Measurements from ENCODE around the gene EOMES. TPM values are rescaled to one million over a fixed set of nuclear protein-coding genes. Genes with fewer than 3 reads are reported as not detected.
A peak's percentile ranks its signal among the peaks of the same experiment; 100 is the strongest.

EOMES gene
- total and polyA plus RNA-seq, 4 experiments from 2014 or later: 4.0 to 10.2 (median 4.5) TPM

GRCh38 chr3:27746838-27747237, 24.7 kb upstream of the EOMES start:
- peaks cover 1 to 8% of the 10 kb centered on the region in 2 donors for H3K27me3 Mint-ChIP-seq
- no peak overlapping the region for H3K27ac Mint-ChIP-seq
- ChIA-PET POLR2A (ENCODE audit: partially characterized antibody) (no interaction called here), CTCF (ENCODE audit: partially characterized antibody) (no interaction called here)
- intact Hi-C loops (cut with micrococcal nuclease): no loop called here
- Histone ChIP-seq H3K36me3 (ENCODE audit: insufficient read depth, low read length) (no peaks in the 10 kb centered on the region), H3K27me3 (ENCODE audit: insufficient read depth, low read length) (no peaks in the 10 kb centered on the region), H3K4me1 (ENCODE audit: insufficient read depth, low read length) (peaks cover 7% of the 10 kb centered on the region), H3K27ac (ENCODE audit: low read depth, low read length) (no peak overlapping the region), H3K9me3 (ENCODE audit: control insufficient read depth in 1 of 2, low read length in 2 of 2) (no peaks in the 10 kb centered on the region), H3K4me3 (ENCODE audit: low read length in 2 of 2) (no peak overlapping the region)
- no peak for DNase-seq
- no peaks in the 10 kb centered on the region for H3K36me3 Mint-ChIP-seq
- H3K4me3 Mint-ChIP-seq: no peak overlapping the region
- H3K4me1 Mint-ChIP-seq: peaks cover 4 to 20% (median 15%) of the 10 kb centered on the region in 4 donors
- H3K9me3 Mint-ChIP-seq: peaks cover 4 to 14% (median 8%) of the 10 kb centered on the region in 8 donors

GRCh38 chr3:27740854-27741253, 18.7 kb upstream of the EOMES start:
- Histone ChIP-seq H3K27ac (ENCODE audit: low read depth, low read length) (no peak overlapping the region), H3K36me3 (ENCODE audit: insufficient read depth, low read length) (no peaks in the 10 kb centered on the region), H3K27me3 (ENCODE audit: insufficient read depth, low read length) (no peaks in the 10 kb centered on the region), H3K4me3 (ENCODE audit: low read length in 2 of 2) (no peak overlapping the region), H3K9me3 (ENCODE audit: control insufficient read depth in 1 of 2, low read length in 2 of 2) (no peaks in the 10 kb centered on the region), H3K4me1 (ENCODE audit: insufficient read depth, low read length) (no peaks in the 10 kb centered on the region)
- H3K9me3 Mint-ChIP-seq: peaks cover 0 to 9% (median 4%) of the 10 kb centered on the region in 8 donors
- no peaks in the 10 kb centered on the region for H3K4me1 Mint-ChIP-seq
- no peak overlapping the region for H3K27ac Mint-ChIP-seq
- H3K36me3 Mint-ChIP-seq: no peaks in the 10 kb centered on the region
- ChIA-PET POLR2A (ENCODE audit: partially characterized antibody) (no interaction called here), CTCF (ENCODE audit: partially characterized antibody) (no interaction called here)
- intact Hi-C loops (cut with micrococcal nuclease): no loop called here
- H3K27me3 Mint-ChIP-seq: peaks cover 1 to 5% of the 10 kb centered on the region in 2 donors
- no peak for DNase-seq
- no peak overlapping the region for H3K4me3 Mint-ChIP-seq

- Histone ChIP-seq H3K4me1 (ENCODE audit: insufficient read depth, low read length) (no peaks in the 10 kb centered on the region), H3K9me3 (ENCODE audit: control insufficient read depth in 1 of 2, low read length in 2 of 2) (no peaks in the 10 kb centered on the region), H3K36me3 (ENCODE audit: insufficient read depth, low read length) (no peaks in the 10 kb centered on the region), H3K27me3 (ENCODE audit: insufficient read depth, low read length) (no peaks in the 10 kb centered on the region), H3K4me3 (ENCODE audit: low read length in 2 of 2) (no peak overlapping the region), H3K27ac (ENCODE audit: low read depth, low read length) (no peak overlapping the region)
- Mint-ChIP-seq H3K9me3 (peaks cover 0 to 3% (median 0%) of the 10 kb centered on the region in 8 donors), H3K4me1 (no peaks in the 10 kb centered on the region), H3K36me3 (no peaks in the 10 kb centered on the region), H3K27me3 (no peaks in the 10 kb centered on the region), H3K4me3 (no peak overlapping the region), H3K27ac (no peak overlapping the region)
- POLR2A ChIA-PET (ENCODE audit: partially characterized antibody): no interaction called here
- CTCF ChIA-PET (ENCODE audit: partially characterized antibody): interaction anchor here (1.7 kb wide), 1 partner anchor 16 kb away, joined by 6 read pairs; the partner anchor contains the start of gene EOMES
- DNase-seq: no peak
- intact Hi-C loops (cut with micrococcal nuclease): no loop called here
These were observed 15.0 kb upstream of the EOMES start for GRCh38 chr3:27737091-27737490.

- Histone ChIP-seq H3K27ac (ENCODE audit: low read depth, low read length) (no peak overlapping the region), H3K4me3 (ENCODE audit: low read length in 2 of 2) (no peak overlapping the region), H3K9me3 (ENCODE audit: control insufficient read depth in 1 of 2, low read length in 2 of 2) (no peaks in the 10 kb centered on the region), H3K4me1 (ENCODE audit: insufficient read depth, low read length) (peaks cover 34% of the 10 kb centered on the region), H3K36me3 (ENCODE audit: insufficient read depth, low read length) (no peaks in the 10 kb centered on the region), H3K27me3 (ENCODE audit: insufficient read depth, low read length) (peaks cover 41% of the 10 kb centered on the region)
- CTCF ChIA-PET (ENCODE audit: partially characterized antibody): interaction anchor here (0.6 to 1.4 kb wide), 4 partner anchors 9 to 99 kb away, joined by 3 to 5 read pairs (median 5); partner anchors contain the start of gene EOMES
- Mint-ChIP-seq H3K27ac (no peak overlapping the region), H3K36me3 (no peaks in the 10 kb centered on the region), H3K4me3 (peak overlapping the region; percentile 15 to 86 (median 60)), H3K9me3 (peaks cover 0 to 1% (median 0%) of the 10 kb centered on the region in 8 donors), H3K4me1 (peaks cover 24 to 41% (median 33%) of the 10 kb centered on the region in 4 donors), H3K27me3 (peaks cover 50 to 53% of the 10 kb centered on the region in 2 donors)
- DNase-seq: no peak
- POLR2A ChIA-PET (ENCODE audit: partially characterized antibody): no interaction called here
- intact Hi-C loops (cut with micrococcal nuclease): no loop called here
These were observed 8.9 kb upstream of the EOMES start for GRCh38 chr3:27730774-27731659.

- H3K4me3 ChIP-seq (ENCODE audit: low read length in 2 of 2): no peak overlapping the region
- H3K36me3 Mint-ChIP-seq: no peaks in the 10 kb centered on the region
- intact Hi-C loops (cut with micrococcal nuclease): loop anchor here (5.0 kb wide), 1 partner anchor 132 kb away; no protein-coding TSS in a partner anchor
- peaks cover 48% of the 10 kb centered on the region for H3K27me3 ChIP-seq (ENCODE audit: insufficient read depth, low read length)
- H3K27ac Mint-ChIP-seq: peak overlapping the region in 1 of 7 donors; percentile 8
- peaks cover 34% of the 10 kb centered on the region for H3K4me1 ChIP-seq (ENCODE audit: insufficient read depth, low read length)
- POLR2A ChIA-PET (ENCODE audit: partially characterized antibody): no interaction called here
- H3K4me1 Mint-ChIP-seq: peaks cover 24 to 41% (median 33%) of the 10 kb centered on the region in 4 donors
- peak overlapping the region; percentile 49 to 86 (median 69) for H3K4me3 Mint-ChIP-seq
- no peaks in the 10 kb centered on the region for H3K36me3 ChIP-seq (ENCODE audit: insufficient read depth, low read length)
- CTCF ChIA-PET (ENCODE audit: partially characterized antibody): no interaction called here
- H3K27me3 Mint-ChIP-seq: peaks cover 58% of the 10 kb centered on the region in 2 donors
- no peaks in the 10 kb centered on the region for H3K9me3 ChIP-seq (ENCODE audit: control insufficient read depth in 1 of 2, low read length in 2 of 2)
- peaks cover 0 to 1% (median 0%) of the 10 kb centered on the region in 8 donors for H3K9me3 Mint-ChIP-seq
- DNase-seq: no peak
- no peak overlapping the region for H3K27ac ChIP-seq (ENCODE audit: low read depth, low read length)
These were observed 7.9 kb upstream of the EOMES start for GRCh38 chr3:27729748-27730611.

GRCh38 chr3:27729325-27729724, 7.2 kb upstream of the EOMES start:
- Mint-ChIP-seq H3K27ac (no peak overlapping the region), H3K27me3 (peaks cover 62% of the 10 kb centered on the region in 2 donors)
- intact Hi-C loops (cut with micrococcal nuclease): loop anchor here (5.0 kb wide), 1 partner anchor 133 kb away; no protein-coding TSS in a partner anchor

More at GRCh38 chr3:27729325-27729724, 7.2 kb upstream of the EOMES start:
- peak overlapping the region in 7 of 8 donors; percentile 51 to 86 (median 75) for H3K4me3 Mint-ChIP-seq
- H3K4me3 ChIP-seq (ENCODE audit: low read length in 2 of 2): no peak overlapping the region
- CTCF ChIA-PET (ENCODE audit: partially characterized antibody): interaction anchor here (3.4 kb wide), 1 partner anchor 17 kb away, joined by 22 read pairs; no protein-coding TSS in a partner anchor
- no peaks in the 10 kb centered on the region for H3K9me3 ChIP-seq (ENCODE audit: control insufficient read depth in 1 of 2, low read length in 2 of 2)
- no peak for DNase-seq
- H3K27ac ChIP-seq (ENCODE audit: low read depth, low read length): no peak overlapping the region
- H3K27me3 ChIP-seq (ENCODE audit: insufficient read depth, low read length): peaks cover 55% of the 10 kb centered on the region
- no peaks in the 10 kb centered on the region for H3K36me3 Mint-ChIP-seq
- H3K4me1 Mint-ChIP-seq: peaks cover 24 to 45% (median 35%) of the 10 kb centered on the region in 4 donors
- peaks cover 39% of the 10 kb centered on the region for H3K4me1 ChIP-seq (ENCODE audit: insufficient read depth, low read length)
- no peaks in the 10 kb centered on the region for H3K36me3 ChIP-seq (ENCODE audit: insufficient read depth, low read length)
- peaks cover 0 to 1% (median 0%) of the 10 kb centered on the region in 8 donors for H3K9me3 Mint-ChIP-seq
- POLR2A ChIA-PET (ENCODE audit: partially characterized antibody): interaction anchor here (0.8 to 1.0 kb wide), 2 partner anchors 17 to 443 kb away, joined by 3 to 4 read pairs; no protein-coding TSS in a partner anchor

Data from CD4-positive, alpha-beta memory T cell (primary cell).